PC-3 (cell line): ENCODE measurements around the gene COA5. TPM values are rescaled to one million over a fixed set of nuclear protein-coding genes. Genes with fewer than 3 reads are reported as not detected.

Source experiments
- ATAC-seq: fragments of 200-7000 bp; cut with Tn5 transposase; 2 replicates; pipeline ENCODE4 v1.9.1; 2020; ENCODE audit warnings: mild to moderate bottlenecking, moderate library complexity
- BruUV-seq: library from RNA; stranded (reverse); fragments of 400-500 nt; replicated peaks from 2 replicates; lab custom pipeline; 2021; lab: Mats Ljungman, UMichigan
- CTCF ChIA-PET: fragments of 300-600 bp; sonication (Branson Sonifier 250); formaldehyde crosslinking; loops from one replicate; lab custom pipeline; 2022; ENCODE audit warnings: antibody characterized with exemption; lab: Charles Lee
- POLR2A ChIA-PET: fragments of 300-600 bp; sonication (Branson Sonifier 250); formaldehyde crosslinking; loops from one replicate; lab custom pipeline; 2022; ENCODE audit warnings: antibody characterized with exemption; ENCODE audit not compliant: unreplicated experiment; lab: Charles Lee
- DNase-seq: peaks from one replicate; pipeline ENCODE4 v3.0.0-alpha.2; 2015
- H2AFZ ChIP-seq: fragments of 300-600 bp; sonication (generic); 2 replicates; pipeline ENCODE4 v1.6.0; 2016; ENCODE audit warnings: antibody characterized with exemption, low read length
- H3F3A ChIP-seq: fragments of 300-600 bp; sonication (generic); one replicate; pipeline ENCODE4 v1.6.0; 2017; ENCODE audit warnings: antibody characterized with exemption, low read length, control low read depth, mild to moderate bottlenecking; ENCODE audit not compliant: unreplicated experiment
- H3K27ac ChIP-seq: fragments of 300-600 bp; sonication (generic); 2 replicates; pipeline ENCODE4 v1.5.1; 2016; ENCODE audit warnings: mild to moderate bottlenecking, low read length
- H3K27me3 ChIP-seq: fragments of 300-600 bp; sonication (generic); 2 replicates; pipeline ENCODE4 v1.6.1; 2016; ENCODE audit warnings: low read length, mixed read lengths
- H3K36me3 ChIP-seq: fragments of 300-600 bp; sonication (generic); 2 replicates; pipeline ENCODE4 v1.6.1; 2016; ENCODE audit warnings: low read depth, mixed run types, low read length, mixed read lengths
- H3K4me1 ChIP-seq: fragments of 300-600 bp; sonication (generic); 2 replicates; pipeline ENCODE4 v1.5.1; 2016; ENCODE audit warnings: low read length; ENCODE audit not compliant: insufficient read depth
- H3K4me2 ChIP-seq: fragments of 300-600 bp; sonication (generic); 2 replicates; pipeline ENCODE4 v1.6.0; 2016; ENCODE audit warnings: low read length
- H3K4me3 ChIP-seq: fragments of 300-600 bp; sonication (generic); 2 replicates; pipeline ENCODE4 v1.5.1; 2016; ENCODE audit warnings: mild to moderate bottlenecking, low read length, mixed read lengths
- H3K79me2 ChIP-seq: fragments of 300-600 bp; sonication (generic); 2 replicates; pipeline ENCODE4 v1.6.1; 2017; ENCODE audit warnings: low read length, mixed read lengths
- H3K9ac ChIP-seq: fragments of 300-600 bp; sonication (generic); 2 replicates; pipeline ENCODE4 v1.6.0; 2016; ENCODE audit warnings: mild to moderate bottlenecking, low read length
- H3K9me2 ChIP-seq: fragments of 300-600 bp; sonication (generic); replicated peaks from 2 replicates; pipeline ENCODE4 v1.6.1; 2016; ENCODE audit warnings: mixed run types, low read length, mixed read lengths
- H3K9me3 ChIP-seq: fragments of 300-600 bp; sonication (generic); 2 replicates; pipeline ENCODE4 v1.6.1; 2016; ENCODE audit warnings: low read length, mixed read lengths
- H4K20me1 ChIP-seq: fragments of 300-600 bp; sonication (generic); 2 replicates; pipeline ENCODE4 v1.6.1; 2016; ENCODE audit warnings: low read length, mixed read lengths
- EZH2 ChIP-seq: fragments of 300-600 bp; sonication (generic); IDR thresholded peaks from one replicate; pipeline ENCODE4 v1.6.1; 2017; ENCODE audit warnings: antibody characterized with exemption, mild to moderate bottlenecking, low read length; ENCODE audit not compliant: unreplicated experiment
- EZH2phosphoT487 ChIP-seq: fragments of 300-600 bp; sonication (generic); IDR thresholded peaks from 2 replicates; pipeline ENCODE4 v1.6.1; 2018; ENCODE audit warnings: mild to moderate bottlenecking, antibody characterized with exemption, low read length, borderline replicate concordance
- intact Hi-C: fragments of 100-400 bp; cut with micrococcal nuclease; formaldehyde crosslinking; loops from 2 replicates; pipeline ENCODE4 v1.9.0; 2023
- total RNA-seq: library from RNA; depleted of rRNA; stranded (reverse); fragments of >200 nt; gene quantifications from 2 replicates; pipeline ENCODE4 v1.2.3, GENCODE V29; 2014
- TF ChIP-seq, protein P1 (sequence below): fragments of 300-600 bp; sonication (generic); conservative IDR thresholded peaks from 2 replicates; pipeline ENCODE4 v1.5.1; 2017; ENCODE audit warnings: antibody characterized with exemption, low read depth, mild to moderate bottlenecking, low read length

Gene COA5
- total RNA-seq, 1 experiment from 2014 or later = 37.2 TPM

DNA sequence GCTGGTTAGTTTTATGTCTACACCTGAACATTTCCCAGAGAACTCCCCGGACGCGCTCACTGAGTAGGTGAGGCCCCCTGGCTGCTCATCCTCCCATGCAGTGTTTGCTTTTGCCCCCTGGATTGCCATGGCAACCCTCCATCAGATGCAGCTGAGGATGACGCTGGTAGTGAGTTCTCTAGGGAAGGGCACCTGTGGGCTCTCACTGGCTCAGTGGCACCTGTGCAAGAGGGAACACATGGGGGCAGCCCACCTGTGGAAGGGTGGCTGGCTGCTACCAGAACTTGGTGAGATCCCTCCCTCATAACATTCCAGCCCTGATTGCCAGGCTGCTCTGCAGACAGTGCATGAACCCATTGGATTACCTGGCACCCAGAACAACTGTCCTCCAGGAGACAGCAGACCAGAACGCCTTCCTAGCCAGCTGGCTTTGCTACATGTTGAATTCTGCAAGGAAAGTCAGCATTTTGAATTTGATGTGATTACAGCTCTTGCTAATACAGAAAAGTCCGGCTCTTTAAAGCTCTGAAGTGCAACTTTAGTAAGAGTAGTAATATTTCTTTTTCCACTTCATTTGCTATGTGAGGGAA is 21.7 kb downstream of the COA5 start:
- Histone ChIP-seq H3K9me2 (no peaks in the 10 kb centered on the region), H3K4me3 (no peak overlapping the region), H3K79me2 (no peaks in the 10 kb centered on the region), H4K20me1 (no peaks in the 10 kb centered on the region), H3K4me1 (no peaks in the 10 kb centered on the region), H3K27ac (no peak overlapping the region), H3K36me3 (peaks cover 2% of the 10 kb centered on the region; the same call in 1 of the 2 replicates), H3K27me3 (no peaks in the 10 kb centered on the region), H3K9me3 (no peaks in the 10 kb centered on the region), H3K9ac (no peak overlapping the region), H3F3A (no peaks in the 10 kb centered on the region), H2AFZ (no peak overlapping the region), H3K4me2 (no peak overlapping the region)
- BruUV-seq = no TSS peak
- ChIA-PET CTCF (no interaction called here), POLR2A (no interaction called here)
- DNase-seq = no peak
- no peak for TF ChIP-seq EZH2phosphoT487
- TF ChIP-seq, protein P1, sequence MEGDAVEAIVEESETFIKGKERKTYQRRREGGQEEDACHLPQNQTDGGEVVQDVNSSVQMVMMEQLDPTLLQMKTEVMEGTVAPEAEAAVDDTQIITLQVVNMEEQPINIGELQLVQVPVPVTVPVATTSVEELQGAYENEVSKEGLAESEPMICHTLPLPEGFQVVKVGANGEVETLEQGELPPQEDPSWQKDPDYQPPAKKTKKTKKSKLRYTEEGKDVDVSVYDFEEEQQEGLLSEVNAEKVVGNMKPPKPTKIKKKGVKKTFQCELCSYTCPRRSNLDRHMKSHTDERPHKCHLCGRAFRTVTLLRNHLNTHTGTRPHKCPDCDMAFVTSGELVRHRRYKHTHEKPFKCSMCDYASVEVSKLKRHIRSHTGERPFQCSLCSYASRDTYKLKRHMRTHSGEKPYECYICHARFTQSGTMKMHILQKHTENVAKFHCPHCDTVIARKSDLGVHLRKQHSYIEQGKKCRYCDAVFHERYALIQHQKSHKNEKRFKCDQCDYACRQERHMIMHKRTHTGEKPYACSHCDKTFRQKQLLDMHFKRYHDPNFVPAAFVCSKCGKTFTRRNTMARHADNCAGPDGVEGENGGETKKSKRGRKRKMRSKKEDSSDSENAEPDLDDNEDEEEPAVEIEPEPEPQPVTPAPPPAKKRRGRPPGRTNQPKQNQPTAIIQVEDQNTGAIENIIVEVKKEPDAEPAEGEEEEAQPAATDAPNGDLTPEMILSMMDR = no peak
- no peak for ATAC-seq
- intact Hi-C loops = no loop called here

DNA sequence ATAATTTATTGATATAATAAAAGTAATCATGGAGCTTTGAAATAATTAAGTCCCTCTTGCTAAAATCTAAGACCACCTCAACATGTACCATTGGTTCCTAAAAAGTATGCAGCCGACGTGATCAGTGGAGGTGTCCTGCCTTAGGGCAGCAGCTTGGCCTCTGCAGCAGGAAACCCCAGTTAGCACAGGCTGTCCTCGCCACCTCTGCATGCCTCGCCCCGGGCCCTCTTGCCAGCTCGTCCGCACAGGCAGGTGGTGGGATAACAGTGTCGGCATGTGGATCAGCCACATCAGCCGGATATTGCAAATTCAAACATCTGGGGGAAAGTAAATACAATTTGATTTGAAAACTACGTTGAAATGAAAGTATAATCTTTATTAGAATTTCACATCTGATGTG is 22.9 kb downstream of the COA5 start:
- Histone ChIP-seq H3K4me3 (no peak overlapping the region), H3K36me3 (peaks cover 2% of the 10 kb centered on the region; the same call in 1 of the 2 replicates), H3K4me2 (no peak overlapping the region), H3F3A (no peaks in the 10 kb centered on the region), H3K27ac (no peak overlapping the region), H3K27me3 (no peaks in the 10 kb centered on the region), H3K79me2 (no peaks in the 10 kb centered on the region), H3K9me3 (no peaks in the 10 kb centered on the region), H4K20me1 (no peaks in the 10 kb centered on the region), H3K9me2 (no peaks in the 10 kb centered on the region), H3K4me1 (no peaks in the 10 kb centered on the region), H2AFZ (no peak overlapping the region), H3K9ac (no peak overlapping the region)
- ATAC-seq (no peak), DNase-seq (no peak)
- BruUV-seq = no TSS peak
- ChIA-PET POLR2A (no interaction called here), CTCF (interaction anchor here (0.6 kb wide), 1 partner anchor 173 kb away, joined by 3 read pairs; no protein-coding TSS in a partner anchor)
- intact Hi-C loops = no loop called here
- TF ChIP-seq, protein P1 = no peak
- no peak for TF ChIP-seq EZH2
- no peak for TF ChIP-seq EZH2phosphoT487
